Astrocyte of the cerebellum (primary cell): Measurements from ENCODE around the gene FCER2.

Experiments
- DNase-seq: peaks from one replicate; pipeline ENCODE4 v3.0.0-alpha.2; 2011; ENCODE audit warnings: low read depth
- H3K4me3 ChIP-seq: 2 replicates; pipeline ENCODE4 v1.5.1; 2011; ENCODE audit warnings: mild to moderate bottlenecking, low read depth, low read length, moderate library complexity
- CTCF ChIP-seq: IDR thresholded peaks from 2 replicates; pipeline ENCODE4 v1.5.1; 2012; ENCODE audit warnings: low read length, low read depth, moderate library complexity, mild to moderate bottlenecking; ENCODE audit errors: missing control alignments
- in situ Hi-C: cut with HindIII; loops from 2 replicates; pipeline ENCODE4 v1.10.0; 2017; ENCODE audit warnings: low sequenced_read_pairs

The FCER2 gene

GRCh38 chr19:7678971-7679751 lies 22.8 kb downstream of the FCER2 start:
- no peak overlapping the region for H3K4me3 ChIP-seq
- in situ Hi-C loops, result no loop called here
- no peak for TF ChIP-seq CTCF
- DNase-seq, result no peak

- H3K4me3 ChIP-seq, result no peak overlapping the region
- no peak for TF ChIP-seq CTCF
- DNase-seq, result no peak
- in situ Hi-C loops, result no loop called here
Observed at GRCh38 chr19:7677669-7678311, 24.1 kb downstream of the FCER2 start.

GRCh38 chr19:7676854-7677253 lies 25.1 kb downstream of the FCER2 start, which contains the start of gene MCEMP1:
Gene MCEMP1 (plus strand): TSS chr19:7677090. CDS start chr19:7677121, 31 bp downstream.
- no peak for TF ChIP-seq CTCF
- no peak within 1 kb of the TSS for H3K4me3 ChIP-seq
- in situ Hi-C loops, result no loop called here
- DNase-seq, result no peak

- no peak overlapping the region for H3K4me3 ChIP-seq
- DNase-seq, result no peak
- in situ Hi-C loops, result no loop called here
- TF ChIP-seq CTCF, result no peak
Observed at GRCh38 chr19:7676376-7676775, 25.6 kb downstream of the FCER2 start.

- TF ChIP-seq CTCF, result no peak
- no peak overlapping the region for H3K4me3 ChIP-seq
- DNase-seq, result no peak
- in situ Hi-C loops, result no loop called here
Observed at GRCh38 chr19:7674010-7675005, 27.6 kb downstream of the FCER2 start.

GRCh38 chr19:7672522-7672921 lies 29.4 kb downstream of the FCER2 start:
- no peak for DNase-seq
- in situ Hi-C loops, result no loop called here

More at GRCh38 chr19:7672522-7672921, 29.4 kb downstream of the FCER2 start:
- no peak for TF ChIP-seq CTCF
- no peak overlapping the region for H3K4me3 ChIP-seq
